Suprapubic skin (tissue), 4 donors: Measurements from ENCODE around the gene SMARCC2. TPM values are rescaled to one million over a fixed set of nuclear protein-coding genes. Genes with fewer than 3 reads are reported as not detected.

ENCODE experiments used
- DNase-seq, 2 donors: peaks; one replicate each; pipeline ENCODE4 v3.0.0-alpha.2; 2019; ENCODE audit warnings: low spot score in 2 of 2
- H3K27ac ChIP-seq: fragments of 200-600 bp; sonication (generic); one replicate; pipeline ENCODE4 v1.5.1; 2019
- H3K27me3 ChIP-seq: fragments of 200-600 bp; sonication (generic); one replicate; pipeline ENCODE4 v1.5.1; 2019
- H3K36me3 ChIP-seq: fragments of 200-600 bp; sonication (generic); one replicate; pipeline ENCODE4 v1.5.1; 2019
- H3K4me1 ChIP-seq: fragments of 200-600 bp; sonication (generic); one replicate; pipeline ENCODE4 v1.5.1; 2019
- H3K4me3 ChIP-seq: fragments of 200-600 bp; sonication (generic); one replicate; pipeline ENCODE4 v1.5.1; 2019; ENCODE audit warnings: mild to moderate bottlenecking
- H3K9me3 ChIP-seq: fragments of 200-600 bp; sonication (generic); one replicate; pipeline ENCODE4 v1.5.1; 2019
- EP300 ChIP-seq: sonication (generic); formaldehyde crosslinking; IDR thresholded peaks from one replicate; pipeline ENCODE4 v1.6.1; 2017; ENCODE audit warnings: antibody characterized with exemption
- POLR2A ChIP-seq, 2 donors: fragments of 450-650 bp; IDR thresholded peaks; one replicate each; pipeline ENCODE4 v1.6.1; 2017; ENCODE audit warnings: antibody characterized with exemption in 2 of 2, mild to moderate bottlenecking in 2 of 2, moderate library complexity in 2 of 2
- POLR2AphosphoS5 ChIP-seq, 3 donors: sonication (generic); formaldehyde crosslinking; IDR thresholded peaks; one replicate each; pipeline ENCODE4 v1.6.1; 2017; ENCODE audit warnings: antibody characterized with exemption in 3 of 3
- WGBS: methylation state at CpG from one replicate; pipeline ENCODE4 v1.1.5; 2018; 5-methylcytosine and 5-hydroxymethylcytosine counted together
- total RNA-seq, 4 donors: library from RNA; depleted of rRNA; stranded (reverse); fragments of >200 nt; gene quantifications; one replicate each; pipeline ENCODE4 v1.1.0, GENCODE V29; 2016
- TF ChIP-seq, protein P1 (sequence below), 2 donors: fragments of 200-600 bp in 1 of 2; fragments of 450-650 bp in 1 of 2; sonication (generic) in 1 of 2; IDR thresholded peaks; one replicate each; pipeline ENCODE4 v1.5.1; 2016 to 2019; ENCODE audit warnings: antibody characterized with exemption in 2 of 2, mild to moderate bottlenecking in 1 of 2, moderate library complexity in 1 of 2

The SMARCC2 gene
- total RNA-seq, 4 donors from 2014 or later = 53.6 to 137 (median 85.9) TPM

DNA sequence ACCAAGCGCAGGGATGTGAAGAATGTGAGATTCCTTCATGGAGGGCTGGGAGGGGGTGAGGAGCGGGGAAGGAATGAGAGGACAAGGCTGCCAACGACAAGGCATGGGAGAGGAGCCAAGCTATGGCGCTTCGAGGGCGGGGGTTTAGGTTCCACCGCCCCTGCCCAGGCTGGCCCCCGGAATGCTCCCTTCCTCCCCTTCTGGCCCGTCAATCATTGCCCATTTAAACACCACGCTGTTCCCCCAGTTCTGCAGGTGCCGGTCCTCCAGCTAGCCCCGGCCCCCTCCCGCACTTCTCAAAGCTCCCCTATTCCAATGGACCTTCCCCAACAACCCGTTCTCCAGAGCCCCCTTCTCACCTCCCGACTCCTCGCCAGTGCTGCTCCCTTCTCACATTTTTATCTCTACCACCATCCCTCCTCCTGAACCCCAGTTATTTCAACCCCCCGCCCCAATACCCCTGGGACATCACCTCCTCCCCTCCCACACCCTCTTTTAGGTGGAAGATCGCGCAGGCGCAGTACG lies 32.0 kb upstream of the SMARCC2 start:
- Histone ChIP-seq H3K4me1 (peaks cover 42% of the 10 kb centered on the region), H3K4me3 (peak overlapping the region; percentile 85), H3K36me3 (peaks cover 4% of the 10 kb centered on the region), H3K27ac (peak overlapping the region; percentile 97), H3K9me3 (no peaks in the 10 kb centered on the region), H3K27me3 (no peaks in the 10 kb centered on the region)
- under 1% methylated on average over 21 of the region's 21 CpGs for WGBS
- DNase-seq = peak in 1 of 2 donors; percentile 86
- TF ChIP-seq, protein P1, sequence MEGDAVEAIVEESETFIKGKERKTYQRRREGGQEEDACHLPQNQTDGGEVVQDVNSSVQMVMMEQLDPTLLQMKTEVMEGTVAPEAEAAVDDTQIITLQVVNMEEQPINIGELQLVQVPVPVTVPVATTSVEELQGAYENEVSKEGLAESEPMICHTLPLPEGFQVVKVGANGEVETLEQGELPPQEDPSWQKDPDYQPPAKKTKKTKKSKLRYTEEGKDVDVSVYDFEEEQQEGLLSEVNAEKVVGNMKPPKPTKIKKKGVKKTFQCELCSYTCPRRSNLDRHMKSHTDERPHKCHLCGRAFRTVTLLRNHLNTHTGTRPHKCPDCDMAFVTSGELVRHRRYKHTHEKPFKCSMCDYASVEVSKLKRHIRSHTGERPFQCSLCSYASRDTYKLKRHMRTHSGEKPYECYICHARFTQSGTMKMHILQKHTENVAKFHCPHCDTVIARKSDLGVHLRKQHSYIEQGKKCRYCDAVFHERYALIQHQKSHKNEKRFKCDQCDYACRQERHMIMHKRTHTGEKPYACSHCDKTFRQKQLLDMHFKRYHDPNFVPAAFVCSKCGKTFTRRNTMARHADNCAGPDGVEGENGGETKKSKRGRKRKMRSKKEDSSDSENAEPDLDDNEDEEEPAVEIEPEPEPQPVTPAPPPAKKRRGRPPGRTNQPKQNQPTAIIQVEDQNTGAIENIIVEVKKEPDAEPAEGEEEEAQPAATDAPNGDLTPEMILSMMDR (IDR thresholded peaks at IDR 0.05) = no peak
- TF ChIP-seq POLR2AphosphoS5 (IDR thresholded peaks at IDR 0.05) = no peak

DNA sequence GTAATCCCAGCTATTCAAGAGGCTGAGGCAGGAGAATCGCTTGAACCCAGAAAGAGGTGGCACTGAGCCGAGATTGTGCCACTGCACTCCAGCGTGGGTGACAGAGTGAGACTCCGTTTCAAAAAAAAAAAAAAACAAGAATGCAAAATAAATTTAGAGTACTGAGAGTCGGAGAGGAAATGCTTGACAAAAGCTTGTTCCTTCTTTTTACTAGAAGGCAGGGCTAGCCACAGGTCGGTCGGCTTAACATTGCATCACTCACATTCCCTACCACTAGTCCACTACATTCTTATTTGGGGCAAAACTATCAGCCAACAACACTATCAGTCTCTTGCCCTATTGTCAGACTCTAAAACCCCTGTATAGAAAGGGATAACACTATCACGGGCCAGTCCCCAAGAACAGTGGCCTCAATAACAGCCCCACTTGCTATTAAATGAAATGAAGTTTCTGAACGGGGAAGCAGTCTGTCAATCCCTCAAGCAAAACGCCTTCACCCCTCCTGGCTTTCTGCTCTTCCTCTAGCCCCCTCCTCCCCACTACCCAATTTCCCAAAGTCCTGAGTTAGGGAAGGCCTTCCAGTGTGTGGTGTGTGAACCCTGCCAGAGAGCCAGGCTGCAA lies 31.4 kb upstream of the SMARCC2 start:
- peaks cover 5% of the 10 kb centered on the region for H3K36me3 ChIP-seq
- H3K9me3 ChIP-seq = no peaks in the 10 kb centered on the region
- DNase-seq = no peak
- no peaks in the 10 kb centered on the region for H3K27me3 ChIP-seq
- WGBS = 4% methylated on average over 10 of the region's 10 CpGs
- H3K27ac ChIP-seq = peak overlapping the region; percentile 97
- peak overlapping the region; percentile 85 for H3K4me3 ChIP-seq
- TF ChIP-seq EP300 (no peak), POLR2A (IDR thresholded peaks at IDR 0.05) (no peak), POLR2AphosphoS5 (IDR thresholded peaks at IDR 0.05) (no peak)
- TF ChIP-seq, protein P1 (IDR thresholded peaks at IDR 0.05) = no peak
- H3K4me1 ChIP-seq = peaks cover 42% of the 10 kb centered on the region

DNA sequence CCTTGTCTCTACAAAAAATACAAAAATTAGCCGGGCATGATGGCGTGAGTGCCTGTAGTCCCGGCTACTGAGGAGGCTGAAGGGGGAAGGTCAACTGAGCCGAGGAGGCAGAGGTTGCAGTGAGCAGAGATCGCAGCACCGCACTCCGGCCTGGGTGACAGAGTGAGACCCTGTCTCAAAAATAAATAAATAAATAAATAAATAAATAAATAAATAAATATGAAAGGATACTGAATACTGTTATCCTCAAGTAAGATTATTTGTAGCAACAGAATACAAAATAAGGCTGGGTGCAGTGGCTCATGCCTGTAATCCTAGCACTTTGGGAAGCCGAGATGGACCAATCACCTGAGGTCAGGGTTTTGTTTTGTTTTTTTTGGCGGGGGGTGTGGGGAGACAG lies 30.6 kb upstream of the SMARCC2 start:
- peaks cover 11% of the 10 kb centered on the region for H3K36me3 ChIP-seq
- no peak overlapping the region for H3K27ac ChIP-seq
- TF ChIP-seq, protein P1 (IDR thresholded peaks at IDR 0.05) = no peak
- TF ChIP-seq POLR2AphosphoS5 (IDR thresholded peaks at IDR 0.05) = no peak
- TF ChIP-seq EP300 = no peak
- no peak for TF ChIP-seq POLR2A (IDR thresholded peaks at IDR 0.05)
- 95% methylated on average over 9 of the region's 9 CpGs for WGBS
- H3K4me1 ChIP-seq = peaks cover 38% of the 10 kb centered on the region
- no peak for DNase-seq
- H3K9me3 ChIP-seq = no peaks in the 10 kb centered on the region
- peak overlapping the region; percentile 85 for H3K4me3 ChIP-seq
- H3K27me3 ChIP-seq = no peaks in the 10 kb centered on the region

DNA sequence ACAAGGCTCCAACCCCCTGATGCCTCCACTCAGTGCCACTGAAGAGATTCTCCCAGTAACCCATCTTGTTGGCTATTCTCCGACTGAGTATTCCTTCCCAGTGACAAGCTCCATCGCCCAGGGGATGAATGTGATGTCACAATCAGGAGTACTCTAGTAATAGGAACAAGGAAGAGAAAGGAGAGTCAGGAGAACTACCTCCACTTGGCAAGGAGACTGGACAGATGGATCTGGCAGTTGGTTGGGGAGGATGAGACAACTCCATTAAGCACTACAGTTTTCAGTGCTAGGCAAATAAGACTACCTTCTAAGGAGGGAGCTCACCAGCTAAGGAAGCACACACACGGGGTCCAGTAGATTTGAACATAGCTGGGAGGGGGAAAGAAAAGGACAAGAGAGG lies 27.2 kb upstream of the SMARCC2 start:
- Histone ChIP-seq H3K9me3 (no peaks in the 10 kb centered on the region), H3K4me1 (peaks cover 18% of the 10 kb centered on the region), H3K27me3 (no peaks in the 10 kb centered on the region), H3K27ac (no peak overlapping the region), H3K36me3 (peaks cover 45% of the 10 kb centered on the region), H3K4me3 (no peak overlapping the region)
- WGBS = 92% methylated on average over 3 of the region's 3 CpGs
- no peak for DNase-seq
- TF ChIP-seq EP300 (no peak), POLR2A (IDR thresholded peaks at IDR 0.05) (no peak), POLR2AphosphoS5 (IDR thresholded peaks at IDR 0.05) (no peak)
- TF ChIP-seq, protein P1 (IDR thresholded peaks at IDR 0.05) = no peak

DNA sequence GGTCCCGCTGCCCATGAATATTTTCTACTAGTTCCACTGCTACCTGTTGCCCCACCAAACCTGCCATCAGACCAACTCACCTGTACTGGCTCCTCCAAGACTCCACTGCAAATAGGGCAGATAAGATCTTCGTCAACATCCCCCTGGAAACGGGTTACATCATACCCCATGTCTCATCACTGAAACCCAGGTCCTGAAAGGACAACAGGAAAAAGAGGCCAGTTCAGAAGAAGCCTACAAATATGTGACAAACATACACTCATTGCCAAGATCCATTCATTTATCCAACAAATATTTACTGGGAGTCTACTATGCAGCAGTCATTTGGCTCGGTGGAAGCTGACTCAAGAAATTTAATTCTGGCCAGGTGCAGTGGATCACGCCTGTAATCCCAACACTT lies 24.6 kb upstream of the SMARCC2 start:
- 95% methylated on average over 5 of the region's 5 CpGs for WGBS

More for the DNA sequence above, 24.6 kb upstream of the SMARCC2 start:
- DNase-seq = no peak
- peaks cover 70% of the 10 kb centered on the region for H3K36me3 ChIP-seq
- H3K27ac ChIP-seq = no peak overlapping the region
- no peak overlapping the region for H3K4me3 ChIP-seq
- H3K9me3 ChIP-seq = no peaks in the 10 kb centered on the region
- no peaks in the 10 kb centered on the region for H3K4me1 ChIP-seq
- TF ChIP-seq, protein P1 (IDR thresholded peaks at IDR 0.05) = no peak
- TF ChIP-seq POLR2AphosphoS5 (IDR thresholded peaks at IDR 0.05) (no peak), POLR2A (IDR thresholded peaks at IDR 0.05) (no peak), EP300 (no peak)
- no peaks in the 10 kb centered on the region for H3K27me3 ChIP-seq
